ENCODE data around the gene SLC29A3. TPM values are rescaled to one million over a fixed set of nuclear protein-coding genes. Genes with fewer than 3 reads are reported as not detected.

Gene SLC29A3
- total RNA-seq, 1 experiment from 2014 or later = 7.6 TPM

- no peak for TF ChIP-seq TCF7L2 (IDR thresholded peaks at IDR 0.05; ENCODE audit: low read depth, low read length)
These were observed 2.8 kb upstream of the SLC29A3 start (continued) for GRCh38 chr10:71316056-71316785.

GRCh38 chr10:71316786-71317160, 2.3 kb upstream of the SLC29A3 start:
- DNase-seq (ENCODE audit: low read depth, low spot score) = no peak
- no TSS peak for BruUV-seq (replicated peaks)
- ChIA-PET POLR2A (no interaction called here), CTCF (no interaction called here)
- in situ Hi-C loops (cut with HindIII; ENCODE audit: low pct_unique_long_range_greater_than_20kb, low sequenced_read_pairs) = no loop called here
- no peaks in the 10 kb centered on the region for H3K9me3 ChIP-seq (ENCODE audit: control insufficient read depth, insufficient read depth, low read depth, low read length)
- peaks cover 10% of the 10 kb centered on the region for H3K4me1 ChIP-seq (ENCODE audit: control insufficient read depth, insufficient read depth, low read length)
- H3K27ac ChIP-seq (ENCODE audit: low read length) = no peak overlapping the region
- TF ChIP-seq, protein P1, sequence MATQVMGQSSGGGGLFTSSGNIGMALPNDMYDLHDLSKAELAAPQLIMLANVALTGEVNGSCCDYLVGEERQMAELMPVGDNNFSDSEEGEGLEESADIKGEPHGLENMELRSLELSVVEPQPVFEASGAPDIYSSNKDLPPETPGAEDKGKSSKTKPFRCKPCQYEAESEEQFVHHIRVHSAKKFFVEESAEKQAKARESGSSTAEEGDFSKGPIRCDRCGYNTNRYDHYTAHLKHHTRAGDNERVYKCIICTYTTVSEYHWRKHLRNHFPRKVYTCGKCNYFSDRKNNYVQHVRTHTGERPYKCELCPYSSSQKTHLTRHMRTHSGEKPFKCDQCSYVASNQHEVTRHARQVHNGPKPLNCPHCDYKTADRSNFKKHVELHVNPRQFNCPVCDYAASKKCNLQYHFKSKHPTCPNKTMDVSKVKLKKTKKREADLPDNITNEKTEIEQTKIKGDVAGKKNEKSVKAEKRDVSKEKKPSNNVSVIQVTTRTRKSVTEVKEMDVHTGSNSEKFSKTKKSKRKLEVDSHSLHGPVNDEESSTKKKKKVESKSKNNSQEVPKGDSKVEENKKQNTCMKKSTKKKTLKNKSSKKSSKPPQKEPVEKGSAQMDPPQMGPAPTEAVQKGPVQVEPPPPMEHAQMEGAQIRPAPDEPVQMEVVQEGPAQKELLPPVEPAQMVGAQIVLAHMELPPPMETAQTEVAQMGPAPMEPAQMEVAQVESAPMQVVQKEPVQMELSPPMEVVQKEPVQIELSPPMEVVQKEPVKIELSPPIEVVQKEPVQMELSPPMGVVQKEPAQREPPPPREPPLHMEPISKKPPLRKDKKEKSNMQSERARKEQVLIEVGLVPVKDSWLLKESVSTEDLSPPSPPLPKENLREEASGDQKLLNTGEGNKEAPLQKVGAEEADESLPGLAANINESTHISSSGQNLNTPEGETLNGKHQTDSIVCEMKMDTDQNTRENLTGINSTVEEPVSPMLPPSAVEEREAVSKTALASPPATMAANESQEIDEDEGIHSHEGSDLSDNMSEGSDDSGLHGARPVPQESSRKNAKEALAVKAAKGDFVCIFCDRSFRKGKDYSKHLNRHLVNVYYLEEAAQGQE (IDR thresholded peaks at IDR 0.05; ENCODE audit: insufficient read depth in 1 of 2, low read depth in 2 of 2, low read length in 1 of 2) = no peak
- TF ChIP-seq POLR2AphosphoS5 (IDR thresholded peaks at IDR 0.05; ENCODE audit: low read depth, low read length) = no peak
- no peaks in the 10 kb centered on the region for H3K36me3 ChIP-seq (ENCODE audit: control insufficient read depth, insufficient read depth, low read length)
- no peak overlapping the region for H3K4me3 ChIP-seq (ENCODE audit: low read depth in 2 of 2, low read length in 2 of 2)
- no peaks in the 10 kb centered on the region for H3K27me3 ChIP-seq (ENCODE audit: control insufficient read depth, insufficient read depth, low read length)
- ATAC-seq = no peak
- intact Hi-C loops (cut with micrococcal nuclease; ENCODE audit: unreplicated experiment) = loop anchor here (5.0 to 10.0 kb wide), 2 partner anchors 66 to 498 kb away; no protein-coding TSS in a partner anchor

- Histone ChIP-seq H3K4me3 (ENCODE audit: low read depth in 2 of 2, low read length in 2 of 2) (no peak overlapping the region), H3K27ac (ENCODE audit: low read length) (no peak overlapping the region), H3K9me3 (ENCODE audit: control insufficient read depth, insufficient read depth, low read depth, low read length) (no peaks in the 10 kb centered on the region), H3K36me3 (ENCODE audit: control insufficient read depth, insufficient read depth, low read length) (no peaks in the 10 kb centered on the region), H3K4me1 (ENCODE audit: control insufficient read depth, insufficient read depth, low read length) (peaks cover 10% of the 10 kb centered on the region), H3K27me3 (ENCODE audit: control insufficient read depth, insufficient read depth, low read length) (no peaks in the 10 kb centered on the region)
- in situ Hi-C loops (cut with HindIII; ENCODE audit: low pct_unique_long_range_greater_than_20kb, low sequenced_read_pairs) (no loop called here), intact Hi-C loops (cut with micrococcal nuclease; ENCODE audit: unreplicated experiment) (loop anchor here (5.0 to 10.0 kb wide), 2 partner anchors 65 to 497 kb away; no protein-coding TSS in a partner anchor)
- ChIA-PET CTCF (interaction anchor here (0.7 kb wide), 1 partner anchor 366 kb away, joined by 3 read pairs; no protein-coding TSS in a partner anchor), POLR2A (no interaction called here)
- BruUV-seq (replicated peaks) = no TSS peak
- ATAC-seq (no peak), DNase-seq (ENCODE audit: low read depth, low spot score) (no peak)
- no peak for TF ChIP-seq SIN3A (IDR thresholded peaks at IDR 0.05; ENCODE audit: borderline replicate concordance, insufficient read depth, low read depth, low read length)
- TF ChIP-seq, protein P1 (IDR thresholded peaks at IDR 0.05; ENCODE audit: insufficient read depth in 1 of 2, low read depth in 2 of 2, low read length in 1 of 2) = no peak
- no peak for TF ChIP-seq POLR2AphosphoS5 (IDR thresholded peaks at IDR 0.05; ENCODE audit: low read depth, low read length)
- TF ChIP-seq CTCF (IDR thresholded peaks at IDR 0.05) = no peak
- TF ChIP-seq TCF7L2 (IDR thresholded peaks at IDR 0.05; ENCODE audit: low read depth, low read length) = no peak
These were observed 1.3 kb upstream of the SLC29A3 start for GRCh38 chr10:71317739-71318138.

All from Panc1 (cell line).